Progenitor cell of endocrine pancreas (in vitro differentiated cells): Measurements from ENCODE around the gene TMEM26. TPM values are rescaled to one million over a fixed set of nuclear protein-coding genes. Genes with fewer than 3 reads are reported as not detected.

Experiments used
- DNase-seq: peaks from one replicate; pipeline ENCODE4 v3.0.0; 2021; ENCODE audit warnings: low spot score; ENCODE audit not compliant: unreplicated experiment
- H3K27ac Mint-ChIP-seq: 2 replicates; pipeline ENCODE4 v1.8.0; 2021; ENCODE audit warnings: mild to moderate bottlenecking, moderate library complexity, mixed read lengths
- H3K27me3 Mint-ChIP-seq: 2 replicates; pipeline ENCODE4 v1.8.0; 2021; ENCODE audit warnings: mixed read lengths
- H3K36me3 Mint-ChIP-seq: 2 replicates; pipeline ENCODE4 v1.8.0; 2022; ENCODE audit warnings: mixed read lengths; ENCODE audit not compliant: insufficient read depth
- H3K4me1 Mint-ChIP-seq: 2 replicates; pipeline ENCODE4 v1.8.0; 2021; ENCODE audit warnings: low read depth, mixed read lengths
- H3K4me3 Mint-ChIP-seq: 2 replicates; pipeline ENCODE4 v1.8.0; 2021; ENCODE audit warnings: low read depth, mild to moderate bottlenecking, moderate library complexity, mixed read lengths
- H3K9me3 Mint-ChIP-seq: 2 replicates; pipeline ENCODE4 v1.8.0; 2021; ENCODE audit warnings: low read depth, mixed read lengths
- CTCF ChIP-seq: fragments of 200-600 bp; sonication (generic); IDR thresholded peaks from one replicate; pipeline ENCODE4 v1.5.0; 2021; ENCODE audit warnings: antibody characterized with exemption, mild to moderate bottlenecking; ENCODE audit not compliant: unreplicated experiment
- long read RNA-seq: library from polyadenylated mRNA; unstranded; transcript quantifications from one replicate; pipeline ENCODE4 v2.0.0, GENCODE V29; 2020
- total RNA-seq: library from RNA; stranded (reverse); gene quantifications from 2 replicates; pipeline ENCODE4 v1.2.1, GENCODE V29; 2021

Gene TMEM26
- total RNA-seq = 0.24 and 0.87 TPM in 2 replicates
- long read RNA-seq = 0 reads

- H3K4me3 Mint-ChIP-seq = peak within 1 kb of the TSS; percentile 70
- H3K27ac Mint-ChIP-seq = no peak within 1 kb of the TSS
Observed at GRCh38 chr10:61452655-61453641, at the start of gene TMEM26. Gene TMEM26, minus strand, starts transcription at chr10:61453381. Its CDS starts 300 bp downstream, at chr10:61453081.

GRCh38 chr10:61500460-61500859, 47.3 kb upstream of the TMEM26 start:
- H3K36me3 Mint-ChIP-seq = no peaks in the 10 kb centered on the region
- no peak overlapping the region for H3K27ac Mint-ChIP-seq
- H3K4me1 Mint-ChIP-seq = no peaks in the 10 kb centered on the region
- H3K9me3 Mint-ChIP-seq = no peaks in the 10 kb centered on the region
- peaks cover 3% of the 10 kb centered on the region for H3K27me3 Mint-ChIP-seq
- DNase-seq = no peak
- no peak overlapping the region for H3K4me3 Mint-ChIP-seq
- no peak for TF ChIP-seq CTCF

More at GRCh38 chr10:61452655-61453641, at the start of gene TMEM26:
- no peaks in the 10 kb centered on the region for H3K9me3 Mint-ChIP-seq
- TF ChIP-seq CTCF = peak; percentile 7
- H3K4me1 Mint-ChIP-seq = peaks cover 9% of the 10 kb centered on the region
- DNase-seq = peak; percentile 37
- no peaks in the 10 kb centered on the region for H3K36me3 Mint-ChIP-seq
- peaks cover 61% of the 10 kb centered on the region for H3K27me3 Mint-ChIP-seq

GRCh38 chr10:61492364-61492995, 39.3 kb upstream of the TMEM26 start:
- Mint-ChIP-seq H3K27me3 (peaks cover 4% of the 10 kb centered on the region), H3K4me1 (no peaks in the 10 kb centered on the region), H3K36me3 (peaks cover 2% of the 10 kb centered on the region), H3K9me3 (no peaks in the 10 kb centered on the region), H3K27ac (no peak overlapping the region), H3K4me3 (no peak overlapping the region)
- no peak for TF ChIP-seq CTCF
- DNase-seq = no peak

- no peaks in the 10 kb centered on the region for H3K4me1 Mint-ChIP-seq
- peaks cover 9% of the 10 kb centered on the region for H3K9me3 Mint-ChIP-seq
- no peak for DNase-seq
- H3K27ac Mint-ChIP-seq = no peak overlapping the region
- TF ChIP-seq CTCF = no peak
- no peaks in the 10 kb centered on the region for H3K36me3 Mint-ChIP-seq
- no peaks in the 10 kb centered on the region for H3K27me3 Mint-ChIP-seq
- H3K4me3 Mint-ChIP-seq = no peak overlapping the region
Observed at GRCh38 chr10:61487506-61487905, 34.3 kb upstream of the TMEM26 start.

- Mint-ChIP-seq H3K4me1 (no peaks in the 10 kb centered on the region), H3K27me3 (no peaks in the 10 kb centered on the region), H3K27ac (no peak overlapping the region), H3K4me3 (no peak overlapping the region), H3K9me3 (peaks cover 9% of the 10 kb centered on the region), H3K36me3 (no peaks in the 10 kb centered on the region)
- no peak for TF ChIP-seq CTCF
- no peak for DNase-seq
Observed at GRCh38 chr10:61486738-61487396, 33.7 kb upstream of the TMEM26 start.
